Calu3 (cell line): ENCODE results near the gene LINGO4. TPM values are rescaled to one million over a fixed set of nuclear protein-coding genes. Genes with fewer than 3 reads are reported as not detected.

Experiments used
- BruUV-seq: library from RNA; stranded (reverse); fragments of 400-500 nt; replicated peaks from 2 replicates; lab custom pipeline; 2021; lab: Mats Ljungman, UMichigan
- CTCF ChIA-PET: fragments of 300-600 bp; sonication (Branson Sonifier 250); formaldehyde crosslinking; loops from one replicate; lab custom pipeline; 2022; ENCODE audit warnings: antibody characterized with exemption; lab: Charles Lee
- DNase-seq: peaks from one replicate; pipeline ENCODE4 v3.0.0; 2022
- H3K27ac Mint-ChIP-seq: one replicate; pipeline ENCODE4 v1.8.0; 2022; ENCODE audit warnings: mixed read lengths; ENCODE audit not compliant: unreplicated experiment
- H3K27me3 Mint-ChIP-seq: one replicate; pipeline ENCODE4 v1.8.0; 2022; ENCODE audit warnings: mixed read lengths; ENCODE audit not compliant: unreplicated experiment
- H3K36me3 Mint-ChIP-seq: one replicate; pipeline ENCODE4 v1.8.0; 2022; ENCODE audit warnings: mild to moderate bottlenecking, moderate library complexity, mixed read lengths; ENCODE audit not compliant: insufficient read depth, unreplicated experiment
- H3K4me1 Mint-ChIP-seq: one replicate; pipeline ENCODE4 v1.8.0; 2022; ENCODE audit warnings: mild to moderate bottlenecking, low read depth, mixed read lengths; ENCODE audit not compliant: unreplicated experiment
- H3K4me3 Mint-ChIP-seq: one replicate; pipeline ENCODE4 v1.8.0; 2022; ENCODE audit warnings: mild to moderate bottlenecking, low read depth, moderate library complexity, mixed read lengths; ENCODE audit not compliant: unreplicated experiment
- H3K9me3 Mint-ChIP-seq: one replicate; pipeline ENCODE4 v1.8.0; 2022; ENCODE audit warnings: low read depth, mixed read lengths; ENCODE audit not compliant: unreplicated experiment
- intact Hi-C: fragments of 100-400 bp; cut with micrococcal nuclease; formaldehyde crosslinking; loops from one replicate; pipeline ENCODE4 v1.10.0; 2022; ENCODE audit not compliant: unreplicated experiment
- total RNA-seq: library from RNA; stranded (reverse); gene quantifications from 2 replicates; pipeline ENCODE4 v1.2.3, GENCODE V29; 2022
- TF ChIP-seq, protein P1 (sequence below): fragments of 200-600 bp; IDR thresholded peaks from one replicate; pipeline ENCODE4 v1.8.0; 2022; ENCODE audit warnings: antibody characterized with exemption; ENCODE audit not compliant: unreplicated experiment

Gene LINGO4
- total RNA-seq, 1 experiment from 2014 or later = not detected

DNA sequence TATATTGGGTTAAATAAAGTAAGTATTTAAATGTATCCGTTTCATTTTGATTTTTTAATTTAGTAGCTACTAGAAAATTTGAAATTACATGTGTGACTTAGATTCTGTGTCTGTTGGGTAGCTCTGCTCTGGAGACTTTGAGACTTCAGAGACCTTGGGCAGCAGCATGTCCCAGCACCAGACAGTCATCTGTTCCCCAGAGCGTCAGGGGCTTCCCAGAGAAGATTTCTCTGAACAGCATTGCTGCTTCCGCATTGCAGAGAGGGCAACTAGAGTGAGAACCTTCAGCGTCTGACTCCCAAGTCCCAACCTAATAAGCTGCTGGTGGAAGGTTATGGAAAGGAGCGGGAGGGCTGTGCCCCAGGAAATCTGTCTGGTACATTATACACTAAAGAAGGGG lies 6.6 kb downstream of the LINGO4 start:
- BruUV-seq = no TSS peak
- Mint-ChIP-seq H3K27me3 (peaks cover 34% of the 10 kb centered on the region), H3K27ac (no peak overlapping the region), H3K9me3 (no peaks in the 10 kb centered on the region), H3K4me3 (no peak overlapping the region), H3K4me1 (no peaks in the 10 kb centered on the region), H3K36me3 (no peaks in the 10 kb centered on the region)
- intact Hi-C loops = no loop called here
- DNase-seq = no peak
- TF ChIP-seq, protein P1, sequence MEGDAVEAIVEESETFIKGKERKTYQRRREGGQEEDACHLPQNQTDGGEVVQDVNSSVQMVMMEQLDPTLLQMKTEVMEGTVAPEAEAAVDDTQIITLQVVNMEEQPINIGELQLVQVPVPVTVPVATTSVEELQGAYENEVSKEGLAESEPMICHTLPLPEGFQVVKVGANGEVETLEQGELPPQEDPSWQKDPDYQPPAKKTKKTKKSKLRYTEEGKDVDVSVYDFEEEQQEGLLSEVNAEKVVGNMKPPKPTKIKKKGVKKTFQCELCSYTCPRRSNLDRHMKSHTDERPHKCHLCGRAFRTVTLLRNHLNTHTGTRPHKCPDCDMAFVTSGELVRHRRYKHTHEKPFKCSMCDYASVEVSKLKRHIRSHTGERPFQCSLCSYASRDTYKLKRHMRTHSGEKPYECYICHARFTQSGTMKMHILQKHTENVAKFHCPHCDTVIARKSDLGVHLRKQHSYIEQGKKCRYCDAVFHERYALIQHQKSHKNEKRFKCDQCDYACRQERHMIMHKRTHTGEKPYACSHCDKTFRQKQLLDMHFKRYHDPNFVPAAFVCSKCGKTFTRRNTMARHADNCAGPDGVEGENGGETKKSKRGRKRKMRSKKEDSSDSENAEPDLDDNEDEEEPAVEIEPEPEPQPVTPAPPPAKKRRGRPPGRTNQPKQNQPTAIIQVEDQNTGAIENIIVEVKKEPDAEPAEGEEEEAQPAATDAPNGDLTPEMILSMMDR = no peak
- CTCF ChIA-PET = no interaction called here

DNA sequence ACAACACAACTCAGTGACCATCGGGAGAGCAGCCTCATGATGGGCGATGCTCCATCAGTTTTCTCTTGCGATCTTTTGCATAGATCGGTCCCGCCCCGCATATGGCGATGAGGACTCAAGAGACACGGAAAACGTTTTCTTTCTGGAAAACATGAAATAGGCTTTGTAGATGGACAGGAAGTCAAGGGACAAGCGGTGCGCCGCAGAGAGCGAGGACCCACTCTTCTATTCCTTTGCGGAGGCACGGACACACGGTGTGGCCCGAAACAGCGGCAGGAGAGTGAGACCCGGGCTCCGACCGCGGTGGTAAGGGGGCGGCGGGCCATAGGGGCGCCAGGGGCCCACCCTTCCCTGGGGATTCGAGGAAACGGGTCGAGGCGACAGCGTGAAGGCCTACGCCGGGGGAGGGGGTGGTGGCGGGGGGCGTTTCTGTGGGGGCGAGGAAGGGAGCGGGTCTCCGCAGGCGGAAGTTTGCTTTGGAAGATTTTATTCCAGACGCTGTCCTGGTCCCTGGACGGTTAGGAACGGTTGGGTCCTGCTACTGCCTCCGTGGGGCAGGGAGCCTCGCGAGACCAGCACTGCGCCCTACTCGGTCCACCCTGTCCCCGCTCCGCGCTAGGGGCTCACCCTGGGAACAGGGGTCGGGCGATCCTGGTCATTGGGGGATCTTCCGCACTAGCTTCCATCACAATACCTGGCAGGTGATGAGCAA lies 14.1 kb downstream of the LINGO4 start:
- intact Hi-C loops = loop anchor here (2.0 kb wide), 1 partner anchor 46 kb away; no protein-coding TSS in a partner anchor
- no peaks in the 10 kb centered on the region for H3K27me3 Mint-ChIP-seq
- H3K27ac Mint-ChIP-seq = peak overlapping the region; percentile 82
- H3K9me3 Mint-ChIP-seq = no peaks in the 10 kb centered on the region
- H3K4me3 Mint-ChIP-seq = peak overlapping the region; percentile 91
- TF ChIP-seq, protein P1 = no peak
- CTCF ChIA-PET = interaction anchor here (1.0 to 1.5 kb wide), 2 partner anchors 29 to 48 kb away, joined by 3 read pairs; partner anchors contain the start of gene C2CD4D
- peak; percentile 22 for DNase-seq
- peaks cover 22% of the 10 kb centered on the region for H3K36me3 Mint-ChIP-seq
- BruUV-seq = TSS peak; percentile 49
- no peaks in the 10 kb centered on the region for H3K4me1 Mint-ChIP-seq

DNA sequence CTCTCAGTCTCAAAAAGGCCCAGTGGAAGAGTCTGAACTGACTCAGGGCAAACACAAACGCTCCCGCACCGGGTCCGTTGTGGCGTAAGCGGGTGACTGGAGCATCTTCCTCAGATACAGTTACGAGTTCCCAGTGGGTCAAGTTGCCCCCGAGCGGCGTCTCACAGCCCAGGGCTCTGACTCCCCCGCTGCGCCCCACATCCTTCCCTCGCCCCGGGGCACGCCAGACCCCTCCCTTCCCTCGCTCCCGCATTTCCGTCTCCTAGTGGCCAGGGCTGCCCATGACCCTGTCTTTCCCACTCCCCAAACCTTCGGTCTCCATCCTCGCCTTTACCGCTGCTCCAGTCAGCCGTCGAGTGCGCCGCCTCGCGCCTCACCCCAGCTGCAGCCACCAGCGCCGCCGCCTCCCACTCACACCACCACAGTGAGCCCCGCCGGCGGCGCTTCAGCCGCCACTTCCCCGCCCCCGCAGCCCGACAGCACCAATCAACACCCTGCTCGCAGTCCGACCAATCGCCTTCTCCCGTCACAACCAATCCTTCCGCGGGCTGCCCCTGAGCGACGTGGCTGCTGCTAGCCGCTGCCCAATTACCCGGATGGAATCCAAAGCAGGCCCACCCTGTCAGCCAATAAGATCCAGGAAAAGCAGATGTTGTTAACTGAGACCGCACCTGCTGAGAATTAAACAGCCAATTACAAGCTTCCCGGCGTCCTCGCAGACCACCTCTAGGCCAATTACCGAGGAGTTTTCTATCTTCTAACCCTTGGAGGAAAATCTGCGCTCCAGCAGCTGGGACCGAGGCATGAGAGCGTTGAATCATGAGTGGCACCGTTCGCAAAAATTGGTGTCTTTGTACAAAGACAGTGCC lies 14.9 kb downstream of the LINGO4 start, which contains the start of gene TDRKH:
Gene TDRKH, minus strand, starts transcription at position 430 of the 869 bp plus-strand sequence. CDS start 7,478 bp downstream, outside the sequence.
- H3K4me1 Mint-ChIP-seq = no peaks in the 10 kb centered on the region
- H3K27me3 Mint-ChIP-seq = no peaks in the 10 kb centered on the region
- CTCF ChIA-PET = interaction anchor here (0.8 to 1.5 kb wide), 2 partner anchors 27 to 30 kb away, joined by 3 read pairs; partner anchors contain the start of gene MRPL9
- intact Hi-C loops = loop anchor here (2.0 kb wide), 1 partner anchor 46 kb away; no protein-coding TSS in a partner anchor
- H3K36me3 Mint-ChIP-seq = peaks cover 22% of the 10 kb centered on the region
- BruUV-seq = no TSS peak
- H3K27ac Mint-ChIP-seq = peak within 1 kb of the TSS; percentile 82
- peak within 1 kb of the TSS; percentile 91 for H3K4me3 Mint-ChIP-seq
- TF ChIP-seq, protein P1 = peak; percentile 33
- no peaks in the 10 kb centered on the region for H3K9me3 Mint-ChIP-seq
- DNase-seq = peak; percentile 99

DNA sequence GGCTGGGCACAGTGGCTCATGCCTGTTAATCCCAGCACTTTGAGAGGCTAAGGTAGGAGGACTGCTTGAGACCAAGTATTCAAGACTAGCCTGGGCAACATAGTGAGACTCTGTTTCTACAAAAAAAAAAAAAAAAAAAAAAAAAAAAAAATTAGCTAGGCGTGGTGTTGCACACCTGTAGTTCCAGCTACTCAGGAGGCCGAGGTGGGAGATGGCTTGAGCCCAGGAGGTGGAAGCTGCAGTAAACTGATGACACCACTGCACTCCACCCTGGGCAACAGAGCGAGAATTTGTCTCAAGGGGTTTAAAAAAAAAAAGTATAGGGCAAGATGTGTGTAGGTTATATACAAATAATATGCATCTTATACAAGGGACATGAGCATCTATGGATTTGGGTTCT lies 17.5 kb downstream of the LINGO4 start:
- DNase-seq = no peak
- TF ChIP-seq, protein P1 = no peak
- intact Hi-C loops = no loop called here
- Mint-ChIP-seq H3K36me3 (peaks cover 22% of the 10 kb centered on the region), H3K4me1 (no peaks in the 10 kb centered on the region), H3K27me3 (no peaks in the 10 kb centered on the region), H3K27ac (no peak overlapping the region), H3K4me3 (no peak overlapping the region), H3K9me3 (no peaks in the 10 kb centered on the region)
- CTCF ChIA-PET = interaction anchor here (0.6 to 0.7 kb wide), 2 partner anchors 40 to 409 kb away, joined by 3 to 4 read pairs; no protein-coding TSS in a partner anchor
- no TSS peak for BruUV-seq
